Heart left ventricle (tissue), 16 donors: ENCODE data around the gene HOXD12. TPM values are rescaled to one million over a fixed set of nuclear protein-coding genes. Genes with fewer than 3 reads are reported as not detected.

Experiments used
- ATAC-seq, 4 donors: fragments of 200-7000 bp; cut with Tn5 transposase; one replicate each; pipeline ENCODE4 v1.9.1; 2020 to 2022; ENCODE audit warnings: moderate library complexity in 4 of 4, mild to moderate bottlenecking in 3 of 4, moderate number of reproducible peaks in 1 of 4
- DNase-seq, 5 donors: peaks; one replicate each; pipeline ENCODE4 v3.0.0-alpha.2; 2020
- H3K27ac ChIP-seq, 12 donors: fragments of 200-600 bp; sonication (generic) in 4 of 12; one replicate each; pipeline versions ENCODE4 v1.5.0 to v1.8.0; 2016 to 2022; ENCODE audit warnings: mild to moderate bottlenecking in 2 of 12
- H3K27me3 ChIP-seq, 9 donors: fragments of 200-600 bp; sonication (generic) in 2 of 9; one replicate each; pipeline versions ENCODE4 v1.5.1 to v1.8.0; 2016 to 2022; ENCODE audit warnings: mild to moderate bottlenecking in 3 of 9
- H3K36me3 ChIP-seq, 9 donors: fragments of 200-600 bp; sonication (generic) in 2 of 9; one replicate each; pipeline versions ENCODE4 v1.5.0 to v1.8.0; 2018 to 2022; ENCODE audit warnings: mild to moderate bottlenecking in 2 of 9
- H3K4me1 ChIP-seq, 12 donors: fragments of 200-600 bp; sonication (generic) in 4 of 12; one replicate each; pipeline versions ENCODE4 v1.5.0 to v1.8.0; 2016 to 2022; ENCODE audit warnings: mild to moderate bottlenecking in 3 of 12
- H3K4me3 ChIP-seq, 12 donors: fragments of 200-600 bp; sonication (generic) in 4 of 12; one replicate each; pipeline versions ENCODE4 v1.5.0 to v1.8.0; 2017 to 2022; ENCODE audit warnings: mild to moderate bottlenecking in 9 of 12, moderate library complexity in 4 of 12
- H3K9me3 ChIP-seq, 12 donors: fragments of 200-600 bp; sonication (generic) in 4 of 12; one replicate each; pipeline versions ENCODE4 v1.5.0 to v1.8.0; 2016 to 2022; ENCODE audit warnings: mild to moderate bottlenecking in 1 of 12
- POLR2A ChIP-seq, 2 donors: fragments of 450-650 bp; IDR thresholded peaks; one replicate each; pipeline ENCODE4 v1.6.1; 2017; ENCODE audit warnings: antibody characterized with exemption in 2 of 2, mild to moderate bottlenecking in 2 of 2, moderate library complexity in 2 of 2
- WGBS, 4 donors: extraction: QIAGEN DNeasy Blood & Tissue Kit in 2 of 4; methylation state at CpG; one replicate each; pipeline versions ENCODE4 v1.1.5 to v1.1.7; 2013 to 2018; 5-methylcytosine and 5-hydroxymethylcytosine counted together
- intact Hi-C, 10 donors: fragments of 100-400 bp; cut with DNase I; formaldehyde crosslinking; loops; one replicate each; pipeline versions ENCODE4 v1.11.1 to v1.14.2; 2022
- polyA plus RNA-seq, 2 donors: library from polyadenylated mRNA; stranded (reverse); fragments of 200-250 nt; gene quantifications; one replicate each; pipeline ENCODE4 v1.2.3, GENCODE V29; 2013
- total RNA-seq, 9 donors: library from RNA; depleted of rRNA in 2 of 9; stranded (reverse); fragments of >200 nt in 2 of 9; fragmentation: NEBNext Ultra II Directional in 3 of 9; extraction: Animal tissue kit (Norgen Biotek cat#: 25700) in 3 of 9; gene quantifications; one replicate each; pipeline versions ENCODE4 v1.1.0 to v1.2.4, GENCODE V29; 2016 to 2023
- TF ChIP-seq, protein P1 (sequence below), 12 donors: fragments of 200-600 bp; sonication (generic) in 4 of 12; IDR thresholded peaks; one replicate each; pipeline versions ENCODE4 v1.5.0 to v1.8.0; 2018 to 2022; ENCODE audit warnings: antibody characterized with exemption in 12 of 12, mild to moderate bottlenecking in 5 of 12
- donor health status: ischemic (EF 13 %, LVEDD 7.1; RV severe dilation, severe dysfunction).
- donor health status: healthy with polysubstance abuse.
- donor health status: DM: no; HTN: yes; CAD: no.
- donor health status: DM: no; HTN: no; CAD: no.
- donor health status: ischemic (EF 25% LVEDD 6.9; RV normal size, moderate dysfunction).
- donor health status: ischemic (EF 25% LVEDD 5.7; RV mildly dilated, moderate dysfunction).
- donor health status: healthy.
- donor health status: DM: yes; HTN: yes; CAD: no.
- donor health status: ischemic (EF 35%, LVEDD 5.7; RV mildly dilated, moderate dysfunction).
- donor health status: nonischemic (EF 11% LVEDD 7.7; RV severe dilation, severe dysfunction).
- donor health status: DM: yes; HTN: yes; CAD: no.
- donor health status: PGD.
- donor health status: ischemic (EF 29% LVEDD 5.4; RV normal size, mild dysfunction).
- donor health status: nonischemic (EF 23%, LVEDD 6.1; RV moderate dilation, normal function).

Gene HOXD12
- total and polyA plus RNA-seq, 11 donors, result not detected

DNA sequence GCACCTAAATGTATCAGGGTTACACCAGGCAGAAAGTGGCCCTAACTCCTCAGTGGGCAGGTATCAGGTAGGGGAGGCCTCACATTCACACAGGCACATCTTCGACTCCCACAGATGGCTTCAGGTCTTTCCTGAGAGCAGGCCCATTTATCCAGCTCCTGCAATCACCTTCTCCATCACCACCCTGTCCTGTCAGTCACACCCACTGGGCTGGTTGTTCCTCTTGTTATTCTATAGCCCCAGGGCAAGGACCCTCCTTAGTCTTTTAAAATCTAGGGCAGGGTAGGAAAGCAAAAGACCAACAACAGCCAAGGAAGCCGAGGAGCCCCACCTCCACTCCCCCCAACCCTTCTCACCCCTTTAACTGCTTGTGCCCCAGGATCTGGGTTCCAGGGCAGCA, 42.7 kb downstream of the HOXD12 start:
- Histone ChIP-seq H3K27ac (no peak overlapping the region), H3K4me1 (peaks cover 0 to 19% (median 11%) of the 10 kb centered on the region in 12 donors), H3K4me3 (no peak overlapping the region), H3K9me3 (no peaks in the 10 kb centered on the region), H3K36me3 (no peaks in the 10 kb centered on the region), H3K27me3 (peaks cover 23 to 98% (median 68%) of the 10 kb centered on the region in 9 donors)
- WGBS, 4 donors, result 89 to 100% (median 95%) methylated on average over 2 of the region's 2 CpGs
- ATAC-seq (no peak), DNase-seq (no peak)
- intact Hi-C loops, result loop anchor here in 4 of 10 donors (5.0 kb wide), 3 partner anchors 35 to 510 kb away; no protein-coding TSS in a partner anchor
- TF ChIP-seq POLR2A (IDR thresholded peaks at IDR 0.05), result no peak
- TF ChIP-seq, protein P1, sequence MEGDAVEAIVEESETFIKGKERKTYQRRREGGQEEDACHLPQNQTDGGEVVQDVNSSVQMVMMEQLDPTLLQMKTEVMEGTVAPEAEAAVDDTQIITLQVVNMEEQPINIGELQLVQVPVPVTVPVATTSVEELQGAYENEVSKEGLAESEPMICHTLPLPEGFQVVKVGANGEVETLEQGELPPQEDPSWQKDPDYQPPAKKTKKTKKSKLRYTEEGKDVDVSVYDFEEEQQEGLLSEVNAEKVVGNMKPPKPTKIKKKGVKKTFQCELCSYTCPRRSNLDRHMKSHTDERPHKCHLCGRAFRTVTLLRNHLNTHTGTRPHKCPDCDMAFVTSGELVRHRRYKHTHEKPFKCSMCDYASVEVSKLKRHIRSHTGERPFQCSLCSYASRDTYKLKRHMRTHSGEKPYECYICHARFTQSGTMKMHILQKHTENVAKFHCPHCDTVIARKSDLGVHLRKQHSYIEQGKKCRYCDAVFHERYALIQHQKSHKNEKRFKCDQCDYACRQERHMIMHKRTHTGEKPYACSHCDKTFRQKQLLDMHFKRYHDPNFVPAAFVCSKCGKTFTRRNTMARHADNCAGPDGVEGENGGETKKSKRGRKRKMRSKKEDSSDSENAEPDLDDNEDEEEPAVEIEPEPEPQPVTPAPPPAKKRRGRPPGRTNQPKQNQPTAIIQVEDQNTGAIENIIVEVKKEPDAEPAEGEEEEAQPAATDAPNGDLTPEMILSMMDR (IDR thresholded peaks at IDR 0.05), result no peak

GRCh38 chr2:176145085-176145969, 45.7 kb downstream of the HOXD12 start:
- no peak for DNase-seq
- no peak overlapping the region for H3K27ac ChIP-seq
- peaks cover 23 to 98% (median 68%) of the 10 kb centered on the region in 9 donors for H3K27me3 ChIP-seq
- no peak for TF ChIP-seq POLR2A (IDR thresholded peaks at IDR 0.05)
- TF ChIP-seq, protein P1 (IDR thresholded peaks at IDR 0.05), result no peak
- ATAC-seq, result no peak
- peaks cover 0 to 10% (median 5%) of the 10 kb centered on the region in 12 donors for H3K4me1 ChIP-seq
- 41 to 50% (median 48%) methylated on average over 4 of the region's 4 CpGs for WGBS, 4 donors
- intact Hi-C loops, result no loop called here
- H3K4me3 ChIP-seq, result no peak overlapping the region
- no peaks in the 10 kb centered on the region for H3K9me3 ChIP-seq
- H3K36me3 ChIP-seq, result no peaks in the 10 kb centered on the region

GRCh38 chr2:176146101-176146500, 46.5 kb downstream of the HOXD12 start:
- peaks cover 0 to 3% (median 0%) of the 10 kb centered on the region in 12 donors for H3K4me1 ChIP-seq
- H3K9me3 ChIP-seq, result no peaks in the 10 kb centered on the region
- DNase-seq, result no peak
- no peak for ATAC-seq
- 27 to 51% (median 39%) methylated on average over 6 of the region's 6 CpGs for whole genome bisulfite sequencing, 4 donors
- H3K27ac ChIP-seq, result no peak overlapping the region
- no peak overlapping the region for H3K4me3 ChIP-seq
- no peak for TF ChIP-seq POLR2A (IDR thresholded peaks at IDR 0.05)
- TF ChIP-seq, protein P1 (IDR thresholded peaks at IDR 0.05), result no peak
- H3K36me3 ChIP-seq, result no peaks in the 10 kb centered on the region
- peaks cover 30 to 98% (median 73%) of the 10 kb centered on the region in 9 donors for H3K27me3 ChIP-seq
- intact Hi-C loops, result no loop called here

GRCh38 chr2:176146645-176147044, 47.0 kb downstream of the HOXD12 start:
- DNase-seq (no peak), ATAC-seq (no peak)
- H3K9me3 ChIP-seq, result no peaks in the 10 kb centered on the region
- intact Hi-C loops, result no loop called here
- H3K4me1 ChIP-seq, result peaks cover 0 to 5% (median 0%) of the 10 kb centered on the region in 12 donors
- TF ChIP-seq, protein P1 (IDR thresholded peaks at IDR 0.05), result no peak
- no peak for TF ChIP-seq POLR2A (IDR thresholded peaks at IDR 0.05)
- peaks cover 36 to 98% (median 79%) of the 10 kb centered on the region in 9 donors for H3K27me3 ChIP-seq
- no peak overlapping the region for H3K27ac ChIP-seq
- no peak overlapping the region for H3K4me3 ChIP-seq
- no peaks in the 10 kb centered on the region for H3K36me3 ChIP-seq
